ENCODE results near the gene ZBTB32.

The ZBTB32 gene

GRCh38 chr19:35731779-35732405, 27.5 kb downstream of the ZBTB32 start:
- no peak for DNase-seq (ENCODE audit: low read depth)
- TF ChIP-seq CTCF (conservative IDR thresholded peaks at IDR 0.05; ENCODE audit: low read length): no peak
- H3K4me3 ChIP-seq (ENCODE audit: low read length): no peak overlapping the region

GRCh38 chr19:35732540-35733179, 28.3 kb downstream of the ZBTB32 start:
- TF ChIP-seq CTCF (conservative IDR thresholded peaks at IDR 0.05; ENCODE audit: low read length): no peak
- no peak for DNase-seq (ENCODE audit: low read depth)

DNA sequence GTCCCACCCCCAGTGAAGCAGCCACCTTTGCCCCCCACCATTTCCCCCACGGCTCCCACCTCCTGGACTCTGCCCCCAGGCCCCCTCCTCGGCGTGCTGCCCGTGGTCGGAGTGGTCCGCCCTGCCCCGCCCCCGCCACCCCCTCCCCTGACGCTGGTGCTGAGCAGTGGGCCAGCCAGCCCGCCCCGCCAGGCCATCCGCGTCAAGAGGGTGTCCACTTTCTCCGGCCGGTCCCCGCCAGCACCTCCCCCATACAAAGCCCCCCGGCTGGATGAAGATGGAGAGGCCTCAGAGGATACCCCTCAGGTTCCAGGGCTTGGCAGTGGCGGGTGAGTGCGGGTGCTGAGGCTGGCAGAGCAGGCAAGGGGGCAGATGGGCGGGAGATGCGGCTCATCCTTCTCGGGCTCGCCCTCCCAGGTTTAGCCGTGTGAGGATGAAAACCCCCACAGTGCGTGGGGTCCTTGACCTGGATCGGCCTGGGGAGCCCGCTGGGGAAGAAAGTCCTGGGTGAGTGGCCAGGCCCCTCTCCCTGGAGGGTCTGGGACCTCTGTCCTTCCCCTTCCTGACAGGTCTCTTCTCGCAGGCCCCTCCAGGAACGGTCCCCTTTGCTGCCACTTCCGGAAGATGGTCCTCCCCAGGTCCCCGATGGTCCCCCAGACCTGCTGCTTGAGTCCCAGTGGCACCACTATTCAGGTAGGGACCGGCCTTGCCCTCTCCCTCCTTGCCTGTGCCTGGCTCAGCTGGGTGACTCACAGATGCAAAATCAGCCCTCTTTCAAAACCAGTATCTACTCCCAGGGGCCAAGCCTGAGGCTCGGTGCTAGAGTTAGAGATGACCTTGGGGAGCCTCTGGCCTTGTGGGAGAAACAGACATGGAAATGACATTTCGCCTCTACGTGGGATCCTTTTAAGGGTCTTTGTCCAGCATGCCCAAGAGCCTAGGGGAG, 29.1 kb downstream of the ZBTB32 start:
- no peak for DNase-seq (ENCODE audit: low read depth)
- TF ChIP-seq CTCF (conservative IDR thresholded peaks at IDR 0.05; ENCODE audit: low read length): no peak
- H3K4me3 ChIP-seq (ENCODE audit: low read length): no peak overlapping the region

More at GRCh38 chr19:35732540-35733179, 28.3 kb downstream of the ZBTB32 start:
- H3K4me3 ChIP-seq (ENCODE audit: low read length): no peak overlapping the region

DNA sequence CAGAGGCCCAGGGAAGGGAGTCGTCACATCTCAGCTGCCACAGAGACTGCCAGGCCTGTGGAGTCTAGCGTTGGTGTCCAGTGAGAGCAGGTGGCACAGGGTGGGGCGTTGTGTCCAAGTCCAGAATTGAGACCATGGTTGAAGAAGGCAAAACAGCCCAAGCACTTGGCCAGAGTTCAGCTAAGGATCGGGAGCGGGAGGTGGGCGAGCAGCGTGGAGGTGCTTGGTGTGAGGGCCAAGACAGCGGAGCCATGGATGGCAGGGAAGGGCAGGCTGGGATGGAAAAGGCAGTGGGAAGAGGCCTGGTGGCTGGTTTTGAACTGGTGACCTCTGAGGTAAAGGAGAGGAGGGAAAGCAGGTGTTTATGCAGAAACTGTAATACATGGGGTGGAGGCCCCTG, 29.9 kb downstream of the ZBTB32 start:
- no peak for TF ChIP-seq CTCF (conservative IDR thresholded peaks at IDR 0.05; ENCODE audit: low read length)
- no peak for DNase-seq (ENCODE audit: low read depth)
- no peak overlapping the region for H3K4me3 ChIP-seq (ENCODE audit: low read length)

DNA sequence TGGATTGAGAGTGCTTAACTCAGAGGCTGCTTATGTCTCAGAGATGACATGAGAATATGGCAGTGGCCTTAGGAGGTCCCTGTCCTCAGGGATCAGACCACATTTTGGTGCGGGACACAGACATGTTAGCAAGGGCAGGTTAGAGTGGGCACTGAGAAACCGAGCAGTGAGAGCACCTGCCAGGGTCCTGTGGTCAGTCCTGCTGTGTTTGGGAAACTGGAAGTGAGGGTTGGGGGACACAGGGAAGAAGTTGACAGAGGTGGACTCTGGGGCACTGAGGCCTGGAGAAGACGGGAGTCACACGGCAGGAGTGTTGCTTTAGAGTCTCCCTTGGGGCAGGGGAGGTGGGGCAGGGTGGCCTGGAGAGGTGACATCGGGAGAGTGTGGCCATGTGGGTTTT, 30.5 kb downstream of the ZBTB32 start:
- TF ChIP-seq CTCF (conservative IDR thresholded peaks at IDR 0.05; ENCODE audit: low read length): no peak
- no peak overlapping the region for H3K4me3 ChIP-seq (ENCODE audit: low read length)
- DNase-seq (ENCODE audit: low read depth): no peak

GRCh38 chr19:35736913-35737886, 32.8 kb downstream of the ZBTB32 start:
- no peak overlapping the region for H3K4me3 ChIP-seq (ENCODE audit: low read length)
- TF ChIP-seq CTCF (conservative IDR thresholded peaks at IDR 0.05; ENCODE audit: low read length): no peak; the same call in 1 of the 2 replicates
- no peak for DNase-seq (ENCODE audit: low read depth)

Data from AG10803 (cell line).